Measurements from ENCODE around the gene ANP32A.

- TF ChIP-seq, protein P1, sequence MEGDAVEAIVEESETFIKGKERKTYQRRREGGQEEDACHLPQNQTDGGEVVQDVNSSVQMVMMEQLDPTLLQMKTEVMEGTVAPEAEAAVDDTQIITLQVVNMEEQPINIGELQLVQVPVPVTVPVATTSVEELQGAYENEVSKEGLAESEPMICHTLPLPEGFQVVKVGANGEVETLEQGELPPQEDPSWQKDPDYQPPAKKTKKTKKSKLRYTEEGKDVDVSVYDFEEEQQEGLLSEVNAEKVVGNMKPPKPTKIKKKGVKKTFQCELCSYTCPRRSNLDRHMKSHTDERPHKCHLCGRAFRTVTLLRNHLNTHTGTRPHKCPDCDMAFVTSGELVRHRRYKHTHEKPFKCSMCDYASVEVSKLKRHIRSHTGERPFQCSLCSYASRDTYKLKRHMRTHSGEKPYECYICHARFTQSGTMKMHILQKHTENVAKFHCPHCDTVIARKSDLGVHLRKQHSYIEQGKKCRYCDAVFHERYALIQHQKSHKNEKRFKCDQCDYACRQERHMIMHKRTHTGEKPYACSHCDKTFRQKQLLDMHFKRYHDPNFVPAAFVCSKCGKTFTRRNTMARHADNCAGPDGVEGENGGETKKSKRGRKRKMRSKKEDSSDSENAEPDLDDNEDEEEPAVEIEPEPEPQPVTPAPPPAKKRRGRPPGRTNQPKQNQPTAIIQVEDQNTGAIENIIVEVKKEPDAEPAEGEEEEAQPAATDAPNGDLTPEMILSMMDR (IDR thresholded peaks at IDR 0.05) = no peak
- TF ChIP-seq POLR2A (IDR thresholded peaks at IDR 0.05) = no peak
Measured at GRCh38 chr15:68735610-68736009, 85.1 kb downstream of the ANP32A start.

Measured in testis (tissue), 2 donors.